SH-SY5Y (cell line): ENCODE results near the gene DARS1.
A peak's percentile ranks its signal among the peaks of the same experiment; 100 is the strongest.

Source experiments
- GATA2 ChIP-seq: IDR thresholded peaks from 2 replicates; pipeline ENCODE4 v1.6.1; 2011; ENCODE audit warnings: mild to moderate bottlenecking, low read depth, low read length
- GATA3 ChIP-seq: IDR thresholded peaks from 2 replicates; pipeline ENCODE4 v1.6.1; 2011; ENCODE audit warnings: low read depth, mild to moderate bottlenecking, low read length, moderate library complexity

Gene DARS1

GRCh38 chr2:135985826-135986393 lies 484 bp upstream of the DARS1 start:
- TF ChIP-seq GATA3 (no peak), GATA2 (no peak)

GRCh38 chr2:135984199-135985017 lies 1.0 kb downstream of the DARS1 start:
- no peak for TF ChIP-seq GATA2
- no peak for TF ChIP-seq GATA3

- TF ChIP-seq GATA3 (no peak), GATA2 (no peak)
Measured at GRCh38 chr2:135980434-135981079, 4.9 kb downstream of the DARS1 start.

- TF ChIP-seq GATA2, result no peak
- no peak for TF ChIP-seq GATA3
Measured at GRCh38 chr2:135975702-135976101, 9.7 kb downstream of the DARS1 start.

GRCh38 chr2:135974036-135974435 lies 11.4 kb downstream of the DARS1 start:
- TF ChIP-seq GATA3 (no peak), GATA2 (no peak)

- TF ChIP-seq GATA3, result no peak
- TF ChIP-seq GATA2, result no peak
Measured at GRCh38 chr2:135969655-135970387, 15.6 kb downstream of the DARS1 start.

- no peak for TF ChIP-seq GATA3
- no peak for TF ChIP-seq GATA2
Measured at GRCh38 chr2:135965756-135966155, 19.7 kb downstream of the DARS1 start.

- no peak for TF ChIP-seq GATA2
- TF ChIP-seq GATA3, result no peak
Measured at GRCh38 chr2:135963841-135964240, 21.6 kb downstream of the DARS1 start.

GRCh38 chr2:135962366-135963123 lies 22.9 kb downstream of the DARS1 start:
- no peak for TF ChIP-seq GATA2
- no peak for TF ChIP-seq GATA3

- peak; percentile 78 for TF ChIP-seq GATA2
- TF ChIP-seq GATA3, result peak; percentile 62
Measured at GRCh38 chr2:135960656-135961551, 24.5 kb downstream of the DARS1 start.

- no peak for TF ChIP-seq GATA3
- no peak for TF ChIP-seq GATA2
Measured at GRCh38 chr2:135960150-135960549, 25.3 kb downstream of the DARS1 start.

GRCh38 chr2:135954020-135954601 lies 31.3 kb downstream of the DARS1 start:
- TF ChIP-seq GATA2, result no peak
- TF ChIP-seq GATA3, result no peak

- no peak for TF ChIP-seq GATA2
- TF ChIP-seq GATA3, result no peak
Measured at GRCh38 chr2:135952891-135953290, 32.5 kb downstream of the DARS1 start.
